Endothelial cell of umbilical vein (primary cell): ENCODE results near the gene ADGRF3. TPM values are rescaled to one million over a fixed set of nuclear protein-coding genes. Genes with fewer than 3 reads are reported as not detected.

Source experiments
- BruUV-seq: library from RNA; stranded (reverse); fragments of 400-500 nt; replicated peaks from 2 replicates; lab custom pipeline; 2021; lab: Mats Ljungman, UMichigan
- CTCF ChIA-PET: fragments of 300-600, 350-600 bp; sonication (Branson Sonifier 250); formaldehyde crosslinking; loops from one replicate; lab custom pipeline; 2021; ENCODE audit warnings: antibody characterized with exemption, inconsistent platforms; lab: Charles Lee
- POLR2A ChIA-PET: fragments of 300-600, 350-600 bp; sonication (Branson Sonifier 250); formaldehyde crosslinking; loops from one replicate; lab custom pipeline; 2021; ENCODE audit warnings: antibody characterized with exemption, inconsistent platforms; lab: Charles Lee
- DNase-seq: peaks from one replicate; pipeline ENCODE4 v3.0.0-alpha.2; 2011; ENCODE audit warnings: low read depth, low spot score
- FAIRE-seq: peaks from 2 replicates; lab custom pipeline; 2011; peaks lifted over from hg19 to GRCh38; lab: Jason Lieb, UNC
- H2AFZ ChIP-seq: 2 replicates; pipeline ENCODE4 v1.6.0; 2012; ENCODE audit warnings: low read depth, low read length, control low read depth, inconsistent platforms
- H3K27ac ChIP-seq: 2 replicates; pipeline ENCODE4 v1.5.1; 2011; ENCODE audit warnings: low read depth, mild to moderate bottlenecking, control low read depth, low read length, moderate library complexity; ENCODE audit not compliant: insufficient read depth
- H3K27me3 ChIP-seq, 2 experiments: 2 replicates each; pipeline versions ENCODE4 v1.6.0 to v1.6.1; 2011; ENCODE audit warnings: low read length in 2 of 2, mixed read lengths in 1 of 2; ENCODE audit not compliant: control insufficient read depth in 2 of 2, insufficient read depth in 2 of 2
- H3K36me3 ChIP-seq, 2 experiments: 2 replicates in 1 of 2; 3 replicates in 1 of 2; pipeline ENCODE4 v1.5.1; 2011; ENCODE audit warnings: low read length in 2 of 2, mild to moderate bottlenecking in 1 of 2, moderate library complexity in 1 of 2; ENCODE audit not compliant: control insufficient read depth in 2 of 2, insufficient read depth in 2 of 2; ENCODE audit errors: extremely low read depth in 1 of 2
- H3K4me1 ChIP-seq: 3 replicates; pipeline ENCODE4 v1.5.1; 2011; ENCODE audit warnings: mild to moderate bottlenecking, low read length; ENCODE audit not compliant: control insufficient read depth, insufficient read depth; ENCODE audit errors: extremely low read depth
- H3K4me2 ChIP-seq: 2 replicates; pipeline ENCODE4 v1.6.1; 2011; ENCODE audit warnings: low read length, control low read depth, mixed read lengths; ENCODE audit not compliant: insufficient read depth
- H3K4me3 ChIP-seq, 3 experiments: fragments of 200-600 bp in 1 of 3; sonication (generic), shearing (Covaris generic) in 1 of 3; replicated peaks in 1 of 3; 2 replicates each; pipeline ENCODE4 v1.5.1; 2011 to 2016; ENCODE audit warnings: control low read depth in 3 of 3, low read length in 3 of 3, mild to moderate bottlenecking in 2 of 3, inconsistent platforms in 1 of 3, low read depth in 1 of 3, moderate library complexity in 1 of 3; ENCODE audit not compliant: insufficient read depth in 1 of 3
- H3K79me2 ChIP-seq: 2 replicates; pipeline ENCODE4 v1.6.0; 2012; ENCODE audit warnings: low read length, inconsistent platforms; ENCODE audit not compliant: control insufficient read depth, insufficient read depth
- H3K9ac ChIP-seq: replicated peaks from 2 replicates; pipeline ENCODE3; 2011; ENCODE audit warnings: low read length, control low read depth; ENCODE audit not compliant: insufficient read depth; ENCODE audit errors: extremely low read depth
- H3K9me1 ChIP-seq: replicated peaks from 3 replicates; pipeline ENCODE4 v1.6.0; 2011; ENCODE audit warnings: mild to moderate bottlenecking, low read length; ENCODE audit not compliant: control insufficient read depth, insufficient read depth; ENCODE audit errors: extremely low read depth
- H3K9me3 ChIP-seq: replicated peaks from 2 replicates; pipeline ENCODE4 v1.5.1; 2012; ENCODE audit warnings: low read length, inconsistent platforms; ENCODE audit not compliant: control insufficient read depth, insufficient read depth
- H4K20me1 ChIP-seq: replicated peaks from 2 replicates; pipeline ENCODE3; 2011; ENCODE audit warnings: mild to moderate bottlenecking, low read length; ENCODE audit not compliant: control insufficient read depth, insufficient read depth; ENCODE audit errors: extremely low read depth
- EZH2 ChIP-seq: IDR thresholded peaks from 2 replicates; pipeline ENCODE4 v1.6.1; 2012; ENCODE audit warnings: borderline replicate concordance, low read depth, mild to moderate bottlenecking, moderate library complexity, low read length, inconsistent platforms; ENCODE audit not compliant: severe bottlenecking
- FOS ChIP-seq: IDR thresholded peaks from 2 replicates; pipeline ENCODE4 v1.6.1; 2011; ENCODE audit warnings: mild to moderate bottlenecking, low read length, moderate library complexity, borderline replicate concordance; ENCODE audit not compliant: insufficient read depth
- GATA2 ChIP-seq: IDR thresholded peaks from 2 replicates; pipeline ENCODE4 v1.7.0; 2011; ENCODE audit warnings: low read depth, mild to moderate bottlenecking, moderate library complexity, mixed read lengths, low read length; ENCODE audit not compliant: insufficient read length, insufficient read depth
- JUN ChIP-seq: IDR thresholded peaks from 2 replicates; pipeline ENCODE4 v1.6.1; 2011; ENCODE audit warnings: borderline replicate concordance, low read depth; ENCODE audit not compliant: insufficient read length, insufficient read depth
- MAX ChIP-seq: IDR thresholded peaks from 2 replicates; pipeline ENCODE4 v1.6.1; 2011; ENCODE audit not compliant: insufficient read depth, insufficient read length
- MYC ChIP-seq: IDR thresholded peaks from one replicate; pipeline ENCODE4 v1.6.1; 2011; ENCODE audit warnings: mild to moderate bottlenecking, low read depth, low read length
- POLR2A ChIP-seq: IDR thresholded peaks from 2 replicates; pipeline ENCODE4 v1.6.1; 2012; ENCODE audit warnings: low read depth, mild to moderate bottlenecking, control low read depth, low read length
- POLR2AphosphoS5 ChIP-seq: IDR thresholded peaks from 2 replicates; pipeline ENCODE4 v1.6.1; 2012; ENCODE audit warnings: low read depth, mild to moderate bottlenecking, control low read depth, low read length, moderate library complexity; ENCODE audit not compliant: insufficient read depth
- dilution Hi-C: fragments of 300-500 bp; cut with MboI; formaldehyde crosslinking; loops from one replicate; pipeline ENCODE4 v1.15.0; 2019; ENCODE audit warnings: low sequenced_read_pairs; ENCODE audit not compliant: extremely low pct_ligation_motif_present
- intact Hi-C: fragments of 100-400 bp; cut with micrococcal nuclease; formaldehyde crosslinking; loops from one replicate; pipeline ENCODE4 v1.10.0; 2022
- polyA plus RNA-seq, 4 experiments: library from polyadenylated mRNA; depleted of rRNA in 3 of 4; stranded (reverse) in 3 of 4; unstranded in 1 of 4; fragments of >200 nt; gene quantifications; 2 replicates each; pipeline versions ENCODE4 v1.2.1 to v1.2.3, GENCODE V29; 2011 to 2012; ENCODE audit warnings: missing spikeins in 1 of 4
- total RNA-seq: library from RNA; stranded (reverse); gene quantifications from 2 replicates; pipeline ENCODE4 v1.2.3, GENCODE V29; 2021
- TF ChIP-seq, protein P1 (sequence below), 2 donors: IDR thresholded peaks; 1 replicate in 1 of 2; 2 replicates in 1 of 2; pipeline ENCODE4 v1.5.1; 2011; ENCODE audit warnings: low read length in 2 of 2, mild to moderate bottlenecking in 2 of 2, moderate library complexity in 2 of 2, control low read depth in 1 of 2, inconsistent platforms in 1 of 2, low read depth in 1 of 2; ENCODE audit not compliant: insufficient read depth in 1 of 2; ENCODE audit errors: extremely low read depth in 1 of 2

The ADGRF3 gene
- total and polyA plus RNA-seq, 2 donors (not counting 3 experiments of a cell fraction or from before 2014, with no cell fraction given), result 0.21 to 0.73 TPM

DNA sequence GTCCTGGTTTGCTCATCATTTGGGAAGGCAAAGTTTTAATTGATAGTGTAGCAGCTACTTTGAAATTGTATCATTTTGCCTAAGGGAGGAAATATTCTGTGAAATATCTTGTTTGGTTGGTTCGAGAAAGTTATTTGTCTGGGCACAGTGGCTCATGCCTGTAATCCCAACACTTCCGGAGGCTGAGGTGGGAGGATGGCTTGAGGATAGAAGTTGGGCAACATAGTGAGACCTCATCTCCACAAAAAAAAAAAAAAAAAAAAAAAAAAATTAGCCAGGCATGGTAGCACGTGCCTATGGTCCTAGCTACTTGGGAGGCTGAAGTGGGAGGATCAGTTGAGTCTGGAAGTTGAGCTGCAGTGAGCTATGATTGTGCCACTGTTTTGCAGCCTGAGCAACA lies 3.1 kb upstream of the ADGRF3 start:
- Histone ChIP-seq H3K27ac (no peak overlapping the region), H3K27me3 (no peaks in the 10 kb centered on the region), H3K9me1 (no peaks in the 10 kb centered on the region), H3K4me1 (peaks cover 15% of the 10 kb centered on the region), H3K9ac (no peak overlapping the region), H4K20me1 (no peaks in the 10 kb centered on the region), H3K79me2 (peaks cover 71% of the 10 kb centered on the region), H3K9me3 (no peaks in the 10 kb centered on the region), H3K36me3 (no peaks in the 10 kb centered on the region), H3K4me3 (no peak overlapping the region), H3K4me2 (no peak overlapping the region), H2AFZ (no peak overlapping the region)
- ChIA-PET POLR2A (no interaction called here), CTCF (interaction anchor here (1.5 kb wide), 1 partner anchor 23 kb away, joined by 3 read pairs; no protein-coding TSS in a partner anchor)
- FAIRE-seq (no peak), DNase-seq (no peak)
- BruUV-seq, result no TSS peak
- intact Hi-C loops (no loop called here), dilution Hi-C loops (no loop called here)
- TF ChIP-seq JUN (no peak), MAX (no peak), POLR2AphosphoS5 (no peak), FOS (no peak), MYC (no peak), GATA2 (no peak), EZH2 (no peak), POLR2A (no peak)
- TF ChIP-seq, protein P1, sequence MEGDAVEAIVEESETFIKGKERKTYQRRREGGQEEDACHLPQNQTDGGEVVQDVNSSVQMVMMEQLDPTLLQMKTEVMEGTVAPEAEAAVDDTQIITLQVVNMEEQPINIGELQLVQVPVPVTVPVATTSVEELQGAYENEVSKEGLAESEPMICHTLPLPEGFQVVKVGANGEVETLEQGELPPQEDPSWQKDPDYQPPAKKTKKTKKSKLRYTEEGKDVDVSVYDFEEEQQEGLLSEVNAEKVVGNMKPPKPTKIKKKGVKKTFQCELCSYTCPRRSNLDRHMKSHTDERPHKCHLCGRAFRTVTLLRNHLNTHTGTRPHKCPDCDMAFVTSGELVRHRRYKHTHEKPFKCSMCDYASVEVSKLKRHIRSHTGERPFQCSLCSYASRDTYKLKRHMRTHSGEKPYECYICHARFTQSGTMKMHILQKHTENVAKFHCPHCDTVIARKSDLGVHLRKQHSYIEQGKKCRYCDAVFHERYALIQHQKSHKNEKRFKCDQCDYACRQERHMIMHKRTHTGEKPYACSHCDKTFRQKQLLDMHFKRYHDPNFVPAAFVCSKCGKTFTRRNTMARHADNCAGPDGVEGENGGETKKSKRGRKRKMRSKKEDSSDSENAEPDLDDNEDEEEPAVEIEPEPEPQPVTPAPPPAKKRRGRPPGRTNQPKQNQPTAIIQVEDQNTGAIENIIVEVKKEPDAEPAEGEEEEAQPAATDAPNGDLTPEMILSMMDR (IDR thresholded peaks at IDR 0.05; ENCODE audit: extremely low read depth in 1 of 2, insufficient read depth in 1 of 2, low read depth in 1 of 2, low read length in 2 of 2), result no peak
